ENCODE results near the gene PLPP3. TPM values are rescaled to one million over a fixed set of nuclear protein-coding genes. Genes with fewer than 3 reads are reported as not detected.

The PLPP3 gene
- polyA plus RNA-seq, 1 of the 3 experiments (the other 2 are of a cell fraction) = 32.2 TPM

DNA sequence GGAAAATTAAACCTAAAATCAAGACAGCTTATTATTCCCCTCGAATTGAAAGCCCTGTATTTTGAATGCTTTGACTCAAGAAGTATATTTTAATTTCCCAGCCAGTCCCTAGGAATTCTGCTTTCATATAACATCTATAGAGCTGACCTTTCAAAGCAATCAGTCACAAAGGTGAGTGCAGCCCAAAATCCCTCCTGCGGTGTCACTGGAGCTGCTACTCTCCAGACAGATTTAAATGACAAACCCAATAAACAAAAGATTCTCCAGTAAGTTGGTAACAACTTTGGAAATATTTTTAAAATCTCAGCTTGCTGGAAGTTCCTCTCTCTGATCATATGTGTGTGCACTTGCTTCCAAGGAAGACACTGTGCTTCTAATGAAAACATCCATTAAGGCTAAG lies 14.7 kb downstream of the PLPP3 start (continued):
- TF ChIP-seq FOXJ3 (CRISPR knock-in tag; IDR thresholded peaks at IDR 0.05) (no peak), ELF1 (IDR thresholded peaks at IDR 0.05) (no peak), RAD21 (IDR thresholded peaks at IDR 0.05; ENCODE audit: low read length) (no peak)

DNA sequence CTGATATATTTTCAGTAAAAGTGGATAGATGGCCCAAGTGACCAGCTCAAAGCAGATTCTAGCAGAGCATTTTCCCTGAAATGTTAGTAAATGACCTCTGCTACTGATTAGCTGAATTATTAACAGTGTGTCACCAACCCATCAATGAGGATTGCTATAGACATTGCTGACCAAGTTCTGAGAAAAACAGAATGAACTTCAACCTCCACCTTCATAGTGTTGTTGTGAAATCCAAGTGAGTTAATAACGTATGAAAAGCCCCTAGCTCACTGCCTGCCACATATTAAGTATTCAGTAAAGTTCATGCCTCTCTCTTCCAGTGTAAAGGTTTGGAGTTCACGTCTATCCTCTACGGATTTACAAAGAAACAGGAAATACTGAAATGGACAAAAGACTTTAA lies 15.8 kb downstream of the PLPP3 start:
- Histone ChIP-seq H3K4me2 (no peak overlapping the region), H3K27me3 (ENCODE audit: insufficient read depth) (no peaks in the 10 kb centered on the region), H3F3A (replicated peaks; ENCODE audit: insufficient read depth) (no peaks in the 10 kb centered on the region), H3K79me2 (ENCODE audit: insufficient read depth) (peaks cover 35% of the 10 kb centered on the region), H3K36me3 (replicated peaks in 1 of 2; ENCODE audit: control insufficient read depth in 1 of 2, insufficient read depth in 2 of 2, low read length in 1 of 2) (peaks cover 0 to 20% of the 10 kb centered on the region in 2 experiments), H2AFZ (ENCODE audit: low read depth) (no peak overlapping the region), H3K9me2 (no peaks in the 10 kb centered on the region), H3K4me1 (ENCODE audit: control insufficient read depth in 1 of 2, insufficient read depth in 2 of 2, low read depth in 1 of 2, low read length in 1 of 2) (peaks cover 0 to 20% of the 10 kb centered on the region in 2 experiments; a peak in 2 of 4 replicates), H3K27ac (ENCODE audit: low read depth in 2 of 2, low read length in 1 of 2) (peak overlapping the region in 1 of 2 experiments; percentile 28; a peak in 2 of 4 replicates), H3K4me3 (ENCODE audit: low read depth in 2 of 2, low read length in 1 of 2) (no peak overlapping the region), H4K20me1 (ENCODE audit: insufficient read depth) (peaks cover 23% of the 10 kb centered on the region; the same call in 1 of the 2 replicates), H3K9me3 (no peaks in the 10 kb centered on the region), H3K9ac (no peak overlapping the region)
- WGBS (ENCODE audit: low lambda C conversion rate) = 83% methylated on average over 3 of the region's 3 CpGs
- TF ChIP-seq TEAD4 (IDR thresholded peaks at IDR 0.05; ENCODE audit: borderline replicate concordance, insufficient read depth) (no peak), SMC3 (IDR thresholded peaks at IDR 0.05; ENCODE audit: low read depth, low read length) (no peak), RXRA (IDR thresholded peaks at IDR 0.05; ENCODE audit: borderline replicate concordance, low read depth) (no peak), RAD21 (IDR thresholded peaks at IDR 0.05; ENCODE audit: low read length) (no peak), EZH2phosphoT487 (IDR thresholded peaks at IDR 0.05; ENCODE audit: borderline replicate concordance, low read depth) (no peak), FOSL2 (IDR thresholded peaks at IDR 0.05; ENCODE audit: borderline replicate concordance, low read depth) (no peak), FOXJ3 (CRISPR knock-in tag; IDR thresholded peaks at IDR 0.05) (no peak), SIN3A (IDR thresholded peaks at IDR 0.05; ENCODE audit: borderline replicate concordance, low read depth, low read length) (no peak), POLR2AphosphoS5 (IDR thresholded peaks at IDR 0.05; ENCODE audit: low read depth, low read length) (no peak), MEF2A (IDR thresholded peaks at IDR 0.05; ENCODE audit: borderline replicate concordance, low read depth) (no peak), EP300 (IDR thresholded peaks at IDR 0.05; ENCODE audit: borderline replicate concordance in 1 of 2, low read depth in 1 of 2, low read length in 1 of 2) (no peak), CHD2 (IDR thresholded peaks at IDR 0.05; ENCODE audit: low read length, partially characterized antibody) (no peak), YY1 (IDR thresholded peaks at IDR 0.05; ENCODE audit: low read depth) (no peak), NRF1 (IDR thresholded peaks at IDR 0.05; ENCODE audit: low read depth, low read length) (no peak)
- TF ChIP-seq, protein P1, sequence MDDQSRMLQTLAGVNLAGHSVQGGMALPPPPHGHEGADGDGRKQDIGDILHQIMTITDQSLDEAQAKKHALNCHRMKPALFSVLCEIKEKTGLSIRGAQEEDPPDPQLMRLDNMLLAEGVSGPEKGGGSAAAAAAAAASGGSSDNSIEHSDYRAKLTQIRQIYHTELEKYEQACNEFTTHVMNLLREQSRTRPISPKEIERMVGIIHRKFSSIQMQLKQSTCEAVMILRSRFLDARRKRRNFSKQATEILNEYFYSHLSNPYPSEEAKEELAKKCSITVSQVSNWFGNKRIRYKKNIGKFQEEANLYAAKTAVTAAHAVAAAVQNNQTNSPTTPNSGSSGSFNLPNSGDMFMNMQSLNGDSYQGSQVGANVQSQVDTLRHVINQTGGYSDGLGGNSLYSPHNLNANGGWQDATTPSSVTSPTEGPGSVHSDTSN (IDR thresholded peaks at IDR 0.05) = no peak
- TF ChIP-seq, protein P2, sequence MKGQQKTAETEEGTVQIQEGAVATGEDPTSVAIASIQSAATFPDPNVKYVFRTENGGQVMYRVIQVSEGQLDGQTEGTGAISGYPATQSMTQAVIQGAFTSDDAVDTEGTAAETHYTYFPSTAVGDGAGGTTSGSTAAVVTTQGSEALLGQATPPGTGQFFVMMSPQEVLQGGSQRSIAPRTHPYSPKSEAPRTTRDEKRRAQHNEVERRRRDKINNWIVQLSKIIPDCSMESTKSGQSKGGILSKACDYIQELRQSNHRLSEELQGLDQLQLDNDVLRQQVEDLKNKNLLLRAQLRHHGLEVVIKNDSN (IDR thresholded peaks at IDR 0.05; ENCODE audit: borderline replicate concordance, low read depth) = no peak
- TF ChIP-seq, protein P3, sequence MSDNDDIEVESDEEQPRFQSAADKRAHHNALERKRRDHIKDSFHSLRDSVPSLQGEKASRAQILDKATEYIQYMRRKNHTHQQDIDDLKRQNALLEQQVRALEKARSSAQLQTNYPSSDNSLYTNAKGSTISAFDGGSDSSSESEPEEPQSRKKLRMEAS (IDR thresholded peaks at IDR 0.05; ENCODE audit: low read depth) = no peak
- TF ChIP-seq, protein P4, sequence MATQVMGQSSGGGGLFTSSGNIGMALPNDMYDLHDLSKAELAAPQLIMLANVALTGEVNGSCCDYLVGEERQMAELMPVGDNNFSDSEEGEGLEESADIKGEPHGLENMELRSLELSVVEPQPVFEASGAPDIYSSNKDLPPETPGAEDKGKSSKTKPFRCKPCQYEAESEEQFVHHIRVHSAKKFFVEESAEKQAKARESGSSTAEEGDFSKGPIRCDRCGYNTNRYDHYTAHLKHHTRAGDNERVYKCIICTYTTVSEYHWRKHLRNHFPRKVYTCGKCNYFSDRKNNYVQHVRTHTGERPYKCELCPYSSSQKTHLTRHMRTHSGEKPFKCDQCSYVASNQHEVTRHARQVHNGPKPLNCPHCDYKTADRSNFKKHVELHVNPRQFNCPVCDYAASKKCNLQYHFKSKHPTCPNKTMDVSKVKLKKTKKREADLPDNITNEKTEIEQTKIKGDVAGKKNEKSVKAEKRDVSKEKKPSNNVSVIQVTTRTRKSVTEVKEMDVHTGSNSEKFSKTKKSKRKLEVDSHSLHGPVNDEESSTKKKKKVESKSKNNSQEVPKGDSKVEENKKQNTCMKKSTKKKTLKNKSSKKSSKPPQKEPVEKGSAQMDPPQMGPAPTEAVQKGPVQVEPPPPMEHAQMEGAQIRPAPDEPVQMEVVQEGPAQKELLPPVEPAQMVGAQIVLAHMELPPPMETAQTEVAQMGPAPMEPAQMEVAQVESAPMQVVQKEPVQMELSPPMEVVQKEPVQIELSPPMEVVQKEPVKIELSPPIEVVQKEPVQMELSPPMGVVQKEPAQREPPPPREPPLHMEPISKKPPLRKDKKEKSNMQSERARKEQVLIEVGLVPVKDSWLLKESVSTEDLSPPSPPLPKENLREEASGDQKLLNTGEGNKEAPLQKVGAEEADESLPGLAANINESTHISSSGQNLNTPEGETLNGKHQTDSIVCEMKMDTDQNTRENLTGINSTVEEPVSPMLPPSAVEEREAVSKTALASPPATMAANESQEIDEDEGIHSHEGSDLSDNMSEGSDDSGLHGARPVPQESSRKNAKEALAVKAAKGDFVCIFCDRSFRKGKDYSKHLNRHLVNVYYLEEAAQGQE (IDR thresholded peaks at IDR 0.05; ENCODE audit: low read depth, low read length) = no peak
- DNase-seq = no peak
- ChIA-PET CTCF (interaction anchor here (3.9 kb wide), 1 partner anchor 14 kb away, joined by 21 read pairs; the partner anchor contains the start of gene PLPP3), POLR2A (no interaction called here)

Measured in SK-N-SH (cell line).